Astrocyte (in vitro differentiated cells and primary cell): ENCODE data around the gene PCSK5.

ENCODE experiments used
- CTCF ChIP-seq: IDR thresholded peaks from 2 replicates; pipeline ENCODE4 v1.5.1; 2011; ENCODE audit warnings: low read depth, mild to moderate bottlenecking, inconsistent platforms, low read length, moderate library complexity; ENCODE audit not compliant: insufficient read depth
- EZH2 ChIP-seq: IDR thresholded peaks from 2 replicates; pipeline ENCODE4 v1.6.1; 2012; ENCODE audit warnings: mild to moderate bottlenecking, low read length, inconsistent platforms; ENCODE audit not compliant: insufficient read depth

GRCh38 chr9:75914002-75914401 is 23.5 kb downstream of the PCSK5 start:
- TF ChIP-seq CTCF (no peak), EZH2 (no peak)
